ENCODE measurements around the gene SULF2.

Gene SULF2

DNA sequence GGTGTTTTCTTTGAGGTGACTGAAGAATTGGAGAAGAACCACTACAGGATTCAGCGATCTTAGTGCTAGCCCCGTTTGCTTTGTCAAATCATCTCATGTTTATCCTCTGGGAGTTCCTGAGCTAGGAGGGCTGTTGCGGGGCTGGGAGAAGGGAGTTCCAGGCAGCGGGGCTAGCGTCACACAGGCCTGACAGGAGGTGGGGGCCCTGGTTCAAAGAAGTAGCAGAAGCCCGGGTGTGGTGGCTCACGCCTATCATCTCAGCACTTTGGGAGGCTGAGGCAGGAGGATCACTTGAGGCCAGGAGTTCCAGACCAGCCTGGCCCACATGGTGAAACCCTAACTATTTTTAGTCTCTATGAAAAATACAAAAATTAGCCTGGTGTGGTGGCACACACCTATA, 33.2 kb upstream of the SULF2 start:
- no peak overlapping the region for H3K4me3 ChIP-seq (ENCODE audit: control insufficient read depth, low read depth, low read length)
- TF ChIP-seq, protein P1, sequence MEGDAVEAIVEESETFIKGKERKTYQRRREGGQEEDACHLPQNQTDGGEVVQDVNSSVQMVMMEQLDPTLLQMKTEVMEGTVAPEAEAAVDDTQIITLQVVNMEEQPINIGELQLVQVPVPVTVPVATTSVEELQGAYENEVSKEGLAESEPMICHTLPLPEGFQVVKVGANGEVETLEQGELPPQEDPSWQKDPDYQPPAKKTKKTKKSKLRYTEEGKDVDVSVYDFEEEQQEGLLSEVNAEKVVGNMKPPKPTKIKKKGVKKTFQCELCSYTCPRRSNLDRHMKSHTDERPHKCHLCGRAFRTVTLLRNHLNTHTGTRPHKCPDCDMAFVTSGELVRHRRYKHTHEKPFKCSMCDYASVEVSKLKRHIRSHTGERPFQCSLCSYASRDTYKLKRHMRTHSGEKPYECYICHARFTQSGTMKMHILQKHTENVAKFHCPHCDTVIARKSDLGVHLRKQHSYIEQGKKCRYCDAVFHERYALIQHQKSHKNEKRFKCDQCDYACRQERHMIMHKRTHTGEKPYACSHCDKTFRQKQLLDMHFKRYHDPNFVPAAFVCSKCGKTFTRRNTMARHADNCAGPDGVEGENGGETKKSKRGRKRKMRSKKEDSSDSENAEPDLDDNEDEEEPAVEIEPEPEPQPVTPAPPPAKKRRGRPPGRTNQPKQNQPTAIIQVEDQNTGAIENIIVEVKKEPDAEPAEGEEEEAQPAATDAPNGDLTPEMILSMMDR (conservative IDR thresholded peaks at IDR 0.05; ENCODE audit: control insufficient read depth, insufficient read depth, low read depth, low read length) = no peak
- no peak for DNase-seq (ENCODE audit: low read depth)

GRCh38 chr20:47818016-47818415, 32.7 kb upstream of the SULF2 start:
- TF ChIP-seq, protein P1 (conservative IDR thresholded peaks at IDR 0.05; ENCODE audit: control insufficient read depth, insufficient read depth, low read depth, low read length) = no peak

GRCh38 chr20:47817573-47817972, 32.3 kb upstream of the SULF2 start:
- TF ChIP-seq, protein P1 (conservative IDR thresholded peaks at IDR 0.05; ENCODE audit: control insufficient read depth, insufficient read depth, low read depth, low read length) = no peak
- H3K4me3 ChIP-seq (ENCODE audit: control insufficient read depth, low read depth, low read length) = no peak overlapping the region
- no peak for DNase-seq (ENCODE audit: low read depth)

More at GRCh38 chr20:47818016-47818415, 32.7 kb upstream of the SULF2 start:
- DNase-seq (ENCODE audit: low read depth) = no peak
- no peak overlapping the region for H3K4me3 ChIP-seq (ENCODE audit: control insufficient read depth, low read depth, low read length)

- DNase-seq (ENCODE audit: low read depth) = no peak
- H3K4me3 ChIP-seq (ENCODE audit: control insufficient read depth, low read depth, low read length) = no peak overlapping the region
- TF ChIP-seq, protein P1 (conservative IDR thresholded peaks at IDR 0.05; ENCODE audit: control insufficient read depth, insufficient read depth, low read depth, low read length) = no peak
Observed at GRCh38 chr20:47816487-47817451, 31.5 kb upstream of the SULF2 start.

DNA sequence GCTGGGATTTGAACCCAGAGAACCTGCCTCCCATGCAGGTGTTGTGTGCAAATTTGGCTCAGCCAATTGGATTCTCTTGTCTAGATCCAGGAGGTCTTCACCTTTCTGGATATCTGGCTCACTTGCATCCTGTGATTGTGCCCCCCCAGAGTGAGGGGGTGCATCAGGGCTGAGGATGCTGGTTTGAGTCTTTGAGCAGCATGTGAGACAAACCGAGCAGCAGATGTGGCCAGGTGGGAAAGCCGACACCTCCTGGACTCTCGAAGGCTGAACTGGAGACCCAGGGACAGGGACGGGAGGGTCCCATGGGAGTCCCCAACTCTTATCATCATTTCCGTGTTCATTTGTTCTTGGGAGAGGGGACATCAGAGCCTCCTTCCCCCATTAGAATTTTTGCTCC, 30.6 kb upstream of the SULF2 start:
- H3K4me3 ChIP-seq (ENCODE audit: control insufficient read depth, low read depth, low read length) = no peak overlapping the region
- DNase-seq (ENCODE audit: low read depth) = no peak
- TF ChIP-seq, protein P1 (conservative IDR thresholded peaks at IDR 0.05; ENCODE audit: control insufficient read depth, insufficient read depth, low read depth, low read length) = no peak

DNA sequence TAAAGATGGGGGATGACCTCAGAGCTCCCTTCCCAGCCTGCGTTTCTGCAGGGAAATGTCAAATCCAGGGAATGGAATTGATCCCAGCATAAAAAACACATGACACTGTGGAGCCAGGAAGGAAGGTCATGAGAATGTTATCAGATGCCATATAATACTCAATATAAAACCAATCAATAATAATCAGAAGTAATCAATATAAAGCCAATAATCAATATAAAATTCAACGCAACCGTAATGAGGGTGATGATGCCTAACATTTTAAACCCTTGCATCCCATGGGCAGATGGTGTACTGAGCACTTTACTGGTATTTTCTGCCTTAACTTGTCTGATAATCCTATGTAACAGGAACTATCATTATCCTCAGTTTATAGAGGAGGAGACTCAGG, 30.1 kb upstream of the SULF2 start:
- H3K4me3 ChIP-seq (ENCODE audit: control insufficient read depth, low read depth, low read length) = no peak overlapping the region
- DNase-seq (ENCODE audit: low read depth) = no peak
- TF ChIP-seq, protein P1 (conservative IDR thresholded peaks at IDR 0.05; ENCODE audit: control insufficient read depth, insufficient read depth, low read depth, low read length) = no peak
